Astrocyte of the cerebellum (primary cell): Measurements from ENCODE around the gene SERPIND1.

Experiments used
- DNase-seq: peaks from one replicate; pipeline ENCODE4 v3.0.0-alpha.2; 2011; ENCODE audit warnings: low read depth
- H3K4me3 ChIP-seq: 2 replicates; pipeline ENCODE4 v1.5.1; 2011; ENCODE audit warnings: mild to moderate bottlenecking, low read depth, low read length, moderate library complexity
- CTCF ChIP-seq: IDR thresholded peaks from 2 replicates; pipeline ENCODE4 v1.5.1; 2012; ENCODE audit warnings: low read length, low read depth, moderate library complexity, mild to moderate bottlenecking; ENCODE audit errors: missing control alignments
- in situ Hi-C: cut with HindIII; loops from 2 replicates; pipeline ENCODE4 v1.10.0; 2017; ENCODE audit warnings: low sequenced_read_pairs

Gene SERPIND1

GRCh38 chr22:20741634-20742581, 32.0 kb upstream of the SERPIND1 start:
- in situ Hi-C loops, result no loop called here
- no peak for DNase-seq
- peak; percentile 71 for TF ChIP-seq CTCF
- no peak overlapping the region for H3K4me3 ChIP-seq

GRCh38 chr22:20742764-20743163, 31.1 kb upstream of the SERPIND1 start:
- no peak for TF ChIP-seq CTCF
- no peak for DNase-seq
- no peak overlapping the region for H3K4me3 ChIP-seq
- in situ Hi-C loops, result no loop called here

GRCh38 chr22:20744456-20744855, 29.5 kb upstream of the SERPIND1 start:
- in situ Hi-C loops, result no loop called here
- DNase-seq, result no peak
- TF ChIP-seq CTCF, result no peak
- H3K4me3 ChIP-seq, result no peak overlapping the region

- DNase-seq, result no peak
- H3K4me3 ChIP-seq, result no peak overlapping the region
- TF ChIP-seq CTCF, result no peak
- in situ Hi-C loops, result no loop called here
Observed at GRCh38 chr22:20745119-20745518, 28.8 kb upstream of the SERPIND1 start.

- DNase-seq, result no peak
- no peak overlapping the region for H3K4me3 ChIP-seq
- no peak for TF ChIP-seq CTCF
- in situ Hi-C loops, result no loop called here
Observed at GRCh38 chr22:20746431-20747189, 27.3 kb upstream of the SERPIND1 start.

- H3K4me3 ChIP-seq, result no peak overlapping the region
- in situ Hi-C loops, result no loop called here
- TF ChIP-seq CTCF, result no peak
- no peak for DNase-seq
Observed at GRCh38 chr22:20747223-20747622, 26.7 kb upstream of the SERPIND1 start.
